IMR-90 (cell line): ENCODE results near the gene NXPH4. TPM values are rescaled to one million over a fixed set of nuclear protein-coding genes. Genes with fewer than 3 reads are reported as not detected.

ENCODE experiments used
- ATAC-seq: fragments of 200-7000 bp; cut with Tn5 transposase; 2 replicates; pipeline ENCODE4 v1.9.1; 2020; ENCODE audit warnings: low read depth, mild to moderate bottlenecking, moderate library complexity
- BruUV-seq: library from RNA; stranded (reverse); fragments of 400-500 nt; replicated peaks from 2 replicates; lab custom pipeline; 2021; lab: Mats Ljungman, UMichigan
- CTCF ChIA-PET: fragments of 300-600 bp; formaldehyde crosslinking; extraction: SDS; loops from one replicate; lab custom pipeline; 2021; ENCODE audit warnings: antibody characterized with exemption; lab: Yijun Ruan, JAX
- POLR2A ChIA-PET: fragments of 300-600 bp; sonication (Branson Sonifier 250); formaldehyde crosslinking; loops from one replicate; lab custom pipeline; 2022; ENCODE audit warnings: antibody characterized with exemption; ENCODE audit not compliant: unreplicated experiment; lab: Charles Lee
- DNase-seq: peaks from one replicate; pipeline ENCODE4 v3.0.0; 2013
- H2AFZ ChIP-seq: replicated peaks from 2 replicates; pipeline ENCODE3; 2013; ENCODE audit warnings: low read length, mild to moderate bottlenecking; ENCODE audit not compliant: poor library complexity
- H2AK5ac ChIP-seq: 2 replicates; pipeline ENCODE4 v1.6.1; 2013; ENCODE audit warnings: low read depth, low read length, inconsistent platforms
- H2AK9ac ChIP-seq: replicated peaks from 2 replicates; pipeline ENCODE3; 2013; ENCODE audit warnings: mild to moderate bottlenecking, low read depth, low read length, moderate library complexity; ENCODE audit not compliant: poor library complexity
- H2BK120ac ChIP-seq: 2 replicates; pipeline ENCODE4 v1.6.1; 2013; ENCODE audit warnings: low read depth, low read length, inconsistent platforms
- H2BK15ac ChIP-seq: 3 replicates; pipeline ENCODE4 v1.6.1; 2013; ENCODE audit warnings: low read depth, low read length, inconsistent platforms
- H2BK20ac ChIP-seq: 2 replicates; pipeline ENCODE4 v1.6.1; 2013; ENCODE audit warnings: low read depth, mild to moderate bottlenecking, inconsistent platforms, low read length, moderate library complexity
- H2BK5ac ChIP-seq: 2 replicates; pipeline ENCODE4 v1.6.1; 2013; ENCODE audit warnings: mild to moderate bottlenecking, low read depth, low read length, inconsistent platforms; ENCODE audit not compliant: poor library complexity, severe bottlenecking
- H3K14ac ChIP-seq: replicated peaks from 2 replicates; pipeline ENCODE4 v1.6.1; 2013; ENCODE audit warnings: low read depth, low read length, inconsistent platforms
- H3K18ac ChIP-seq: 2 replicates; pipeline ENCODE4 v1.6.1; 2013; ENCODE audit warnings: low read depth, low read length, control low read depth
- H3K23ac ChIP-seq: 2 replicates; pipeline ENCODE4 v1.6.1; 2013; ENCODE audit warnings: low read depth, low read length, inconsistent platforms
- H3K27ac ChIP-seq: 2 replicates; pipeline ENCODE4 v1.5.1; 2013; ENCODE audit warnings: mild to moderate bottlenecking, control low read depth, low read length; ENCODE audit not compliant: insufficient read depth
- H3K27me3 ChIP-seq: 2 replicates; pipeline ENCODE4 v1.6.1; 2013; ENCODE audit warnings: low read length; ENCODE audit not compliant: control insufficient read depth, insufficient read depth
- H3K36me3 ChIP-seq: 2 replicates; pipeline ENCODE4 v1.6.1; 2013; ENCODE audit warnings: low read length, mixed read lengths; ENCODE audit not compliant: control insufficient read depth, insufficient read depth
- H3K4ac ChIP-seq: 2 replicates; pipeline ENCODE4 v1.6.1; 2013; ENCODE audit warnings: low read depth, low read length, inconsistent platforms
- H3K4me1 ChIP-seq: 2 replicates; pipeline ENCODE4 v1.6.1; 2013; ENCODE audit warnings: low read length, mixed read lengths; ENCODE audit not compliant: control insufficient read depth, insufficient read depth
- H3K4me2 ChIP-seq: 2 replicates; pipeline ENCODE4 v1.6.1; 2013; ENCODE audit warnings: low read depth, mild to moderate bottlenecking, control low read depth, low read length, moderate library complexity
- H3K4me3 ChIP-seq: 2 replicates; pipeline ENCODE4 v1.5.1; 2013; ENCODE audit warnings: low read depth, mild to moderate bottlenecking, control low read depth, low read length, moderate library complexity; ENCODE audit not compliant: insufficient read depth
- H3K56ac ChIP-seq: 2 replicates; pipeline ENCODE4 v1.6.1; 2013; ENCODE audit warnings: low read length, inconsistent platforms; ENCODE audit not compliant: insufficient read depth; ENCODE audit errors: extremely low read depth
- H3K79me1 ChIP-seq, 2 experiments: 2 replicates each; pipeline ENCODE4 v1.6.1; 2013; ENCODE audit warnings: low read length in 2 of 2, inconsistent platforms in 1 of 2, low read depth in 1 of 2
- H3K9ac ChIP-seq: 2 replicates; pipeline ENCODE4 v1.6.1; 2013; ENCODE audit warnings: low read depth, low read length, control low read depth
- H3K9me1 ChIP-seq: 2 replicates; pipeline ENCODE4 v1.6.1; 2013; ENCODE audit warnings: low read length, inconsistent platforms; ENCODE audit not compliant: insufficient read depth
- H3K9me3 ChIP-seq: 2 replicates; pipeline ENCODE4 v1.6.1; 2013; ENCODE audit warnings: low read length; ENCODE audit not compliant: control insufficient read depth, insufficient read depth
- H4K20me1 ChIP-seq: 2 replicates; pipeline ENCODE4 v1.6.1; 2013; ENCODE audit warnings: low read length, inconsistent platforms; ENCODE audit not compliant: insufficient read depth
- H4K5ac ChIP-seq: 2 replicates; pipeline ENCODE4 v1.6.1; 2013; ENCODE audit warnings: mild to moderate bottlenecking, low read depth, low read length, control low read depth
- H4K8ac ChIP-seq, 2 experiments: 2 replicates each; pipeline ENCODE4 v1.6.1; 2013; ENCODE audit warnings: low read depth in 2 of 2, low read length in 2 of 2, control low read depth in 1 of 2, inconsistent platforms in 1 of 2
- H4K91ac ChIP-seq: 2 replicates; pipeline ENCODE4 v1.6.1; 2013; ENCODE audit warnings: low read depth, low read length, inconsistent platforms; ENCODE audit not compliant: insufficient read depth
- BHLHE40 ChIP-seq: fragments of 150-350 bp; IDR thresholded peaks from 2 replicates; pipeline ENCODE4 v1.6.1; 2016; ENCODE audit warnings: mild to moderate bottlenecking, low read depth, low read length
- CEBPB ChIP-seq: IDR thresholded peaks from 2 replicates; pipeline ENCODE4 v1.6.1; 2012; ENCODE audit warnings: low read depth, low read length, improper control_type of control experiment
- CHD1 ChIP-seq: IDR thresholded peaks from 2 replicates; pipeline ENCODE4 v1.6.1; 2012; ENCODE audit warnings: low read depth, low read length, improper control_type of control experiment
- CTCF ChIP-seq: conservative IDR thresholded peaks from 2 replicates; pipeline ENCODE4 v1.5.1; 2012; ENCODE audit warnings: mild to moderate bottlenecking, low read depth, low read length, improper control_type of control experiment
- ELK1 ChIP-seq: fragments of 150-350 bp; IDR thresholded peaks from 2 replicates; pipeline ENCODE4 v1.6.1; 2016; ENCODE audit warnings: low read depth, mild to moderate bottlenecking, low read length, moderate library complexity, borderline replicate concordance
- FOS ChIP-seq: fragments of 150-350 bp; IDR thresholded peaks from 2 replicates; pipeline ENCODE4 v1.6.1; 2016; ENCODE audit warnings: low read depth, low read length
- MAFK ChIP-seq: IDR thresholded peaks from 2 replicates; pipeline ENCODE4 v1.6.1; 2012; ENCODE audit warnings: low read depth, low read length, improper control_type of control experiment
- MAZ ChIP-seq: IDR thresholded peaks from 2 replicates; pipeline ENCODE4 v1.6.1; 2012; ENCODE audit warnings: low read depth, mild to moderate bottlenecking, low read length, improper control_type of control experiment, moderate library complexity, borderline replicate concordance
- MXI1 ChIP-seq: IDR thresholded peaks from 2 replicates; pipeline ENCODE4 v1.6.1; 2012; ENCODE audit warnings: low read depth, mild to moderate bottlenecking, low read length, moderate library complexity, borderline replicate concordance
- NFE2L2 ChIP-seq: fragments of 150-350 bp; IDR thresholded peaks from 2 replicates; pipeline ENCODE4 v1.6.1; 2016; ENCODE audit warnings: low read depth, mild to moderate bottlenecking, low read length
- POLR2A ChIP-seq: IDR thresholded peaks from 2 replicates; pipeline ENCODE4 v1.6.1; 2012; ENCODE audit warnings: mild to moderate bottlenecking, low read depth, low read length
- RAD21 ChIP-seq: IDR thresholded peaks from 2 replicates; pipeline ENCODE4 v1.6.1; 2012; ENCODE audit warnings: low read length, improper control_type of control experiment
- RCOR1 ChIP-seq: IDR thresholded peaks from 2 replicates; pipeline ENCODE4 v1.6.1; 2012; ENCODE audit warnings: mild to moderate bottlenecking, low read length, improper control_type of control experiment; ENCODE audit not compliant: insufficient replicate concordance
- RFX5 ChIP-seq: IDR thresholded peaks from 2 replicates; pipeline ENCODE4 v1.8.0; 2012; ENCODE audit warnings: low read depth, mild to moderate bottlenecking, low read length, moderate library complexity
- SMC3 ChIP-seq: fragments of 150-350 bp; IDR thresholded peaks from 2 replicates; pipeline ENCODE4 v1.6.1; 2016; ENCODE audit warnings: low read depth, mild to moderate bottlenecking, antibody characterized with exemption, low read length, moderate library complexity
- USF2 ChIP-seq: fragments of 150-350 bp; IDR thresholded peaks from 2 replicates; pipeline ENCODE4 v1.6.1; 2017; ENCODE audit warnings: mild to moderate bottlenecking, antibody characterized with exemption, low read length, low read depth
- WGBS, 2 experiments: methylation state at CpG; one replicate each; pipeline versions ENCODE4 v1.1.5 to v1.1.7; 2013; ENCODE audit warnings: missing lambda C conversion rate in 2 of 2; ENCODE audit not compliant: insufficient read length in 1 of 2; ENCODE audit errors: extremely low coverage in 2 of 2; 5-methylcytosine and 5-hydroxymethylcytosine counted together
- dilution Hi-C: fragments of 300-500 bp; cut with HindIII; formaldehyde crosslinking; loops from one replicate; pipeline ENCODE4 v1.14.3; 2018; ENCODE audit warnings: low sequenced_read_pairs; ENCODE audit not compliant: unreplicated experiment
- in situ Hi-C: fragments of 300-500 bp; cut with MboI; formaldehyde crosslinking; loops from 3 replicates; pipeline ENCODE4 v1.14.3; 2019; ENCODE audit warnings: low sequenced_read_pairs, inconsistent platforms, mixed read lengths
- intact Hi-C: fragments of 100-400 bp; cut with micrococcal nuclease; formaldehyde crosslinking; loops from 2 replicates; pipeline ENCODE4 v1.10.0; 2022
- polyA plus RNA-seq, 3 experiments: library from polyadenylated mRNA; depleted of rRNA; stranded (reverse); fragments of >200 nt; gene quantifications; 2 replicates each; pipeline ENCODE4 v1.2.3, GENCODE V29; 2012; ENCODE audit warnings: low replicate concordance in 1 of 3
- total RNA-seq: library from RNA; depleted of rRNA; stranded (reverse); fragments of >200 nt; gene quantifications from 2 replicates; pipeline ENCODE4 v1.2.3, GENCODE V29; 2012

Gene NXPH4
- total and polyA plus RNA-seq, 2 of the 4 experiments (the other 2 are of a cell fraction), result 0.36 to 3.8 TPM

GRCh38 chr12:57247041-57247440, 30.4 kb downstream of the NXPH4 start:
- ATAC-seq, result no peak
- Histone ChIP-seq H3K4me3 (no peak overlapping the region), H4K5ac (no peak overlapping the region), H3K9me1 (peaks cover 8% of the 10 kb centered on the region), H3K56ac (no peak overlapping the region), H4K8ac (no peak overlapping the region), H3K4me2 (no peak overlapping the region), H3K27me3 (peaks cover 2% of the 10 kb centered on the region; the same call in 1 of the 2 replicates), H3K27ac (no peak overlapping the region), H2BK15ac (no peak overlapping the region), H2BK20ac (no peak overlapping the region), H2AK9ac (no peak overlapping the region), H3K23ac (no peak overlapping the region; the same call in 1 of the 2 replicates), H3K9ac (no peak overlapping the region), H2AFZ (no peak overlapping the region), H2AK5ac (no peak overlapping the region), H4K20me1 (peaks cover 27% of the 10 kb centered on the region; the same call in 1 of the 2 replicates), H3K18ac (no peak overlapping the region), H3K14ac (no peak overlapping the region), H2BK120ac (no peak overlapping the region), H3K79me1 (no peaks in the 10 kb centered on the region; a peak in 1 of 4 replicates), H3K4ac (no peak overlapping the region), H3K9me3 (no peaks in the 10 kb centered on the region), H3K4me1 (peaks cover 10% of the 10 kb centered on the region), H4K91ac (no peak overlapping the region), H3K36me3 (no peaks in the 10 kb centered on the region), H2BK5ac (no peak overlapping the region)
- WGBS, 2 experiments, result no CpG with 5 or more reads among the region's 1 CpG
- CTCF ChIA-PET, result interaction anchor here (0.9 kb wide), 1 partner anchor 212 kb away, joined by 3 read pairs; no protein-coding TSS in a partner anchor
- TF ChIP-seq CHD1, result no peak
- TF ChIP-seq RFX5, result no peak
- no peak for TF ChIP-seq POLR2A
- no peak for TF ChIP-seq RAD21
- no peak for TF ChIP-seq SMC3
- TF ChIP-seq ELK1, result no peak
- no peak for TF ChIP-seq MAFK
- no peak for TF ChIP-seq USF2
- TF ChIP-seq MXI1, result no peak
- no peak for TF ChIP-seq MAZ
- TF ChIP-seq RCOR1, result no peak
- no peak for TF ChIP-seq FOS
- no peak for TF ChIP-seq CTCF
- no peak for TF ChIP-seq BHLHE40
- no peak for TF ChIP-seq NFE2L2
- TF ChIP-seq CEBPB, result no peak
- BruUV-seq, result no TSS peak
- in situ Hi-C loops, result no loop called here
- DNase-seq, result no peak
- dilution Hi-C loops, result no loop called here
- intact Hi-C loops, result no loop called here
- POLR2A ChIA-PET, result no interaction called here
